RPMI8226 (cell line): Measurements from ENCODE around the gene MVD.
"Not testable (repeated sequence)": the region's sequence is repeated elsewhere in the genome, so short reads cannot be mapped to it uniquely, and the experiment has no call there.

ENCODE experiments used
- DNase-seq: peaks from one replicate; pipeline ENCODE4 v3.0.0-alpha.2; 2015

The MVD gene

GRCh38 chr16:88619859-88620815 lies 42.8 kb downstream of the MVD start:
- no peak for DNase-seq

- DNase-seq: no peak
Observed at GRCh38 chr16:88618956-88619667, 43.8 kb downstream of the MVD start.

- DNase-seq: no peak
Observed at GRCh38 chr16:88618182-88618955, 44.5 kb downstream of the MVD start.

GRCh38 chr16:88617268-88618031 lies 45.4 kb downstream of the MVD start:
- no peak for DNase-seq

GRCh38 chr16:88616736-88617135 lies 46.2 kb downstream of the MVD start:
- no peak for DNase-seq

- no peak for DNase-seq
Observed at GRCh38 chr16:88616320-88616719, 46.6 kb downstream of the MVD start.

- no peak for DNase-seq
Observed at GRCh38 chr16:88614818-88615580, 47.9 kb downstream of the MVD start.

- DNase-seq: no peak
Observed at GRCh38 chr16:88613911-88614817, 48.7 kb downstream of the MVD start.

- no peak for DNase-seq
Observed at GRCh38 chr16:88613293-88613692, 49.6 kb downstream of the MVD start.

- no peak for DNase-seq
Observed at GRCh38 chr16:88610909-88611812, 51.7 kb downstream of the MVD start.

- DNase-seq: no peak
Observed at GRCh38 chr16:88610080-88610479, 52.8 kb downstream of the MVD start.

GRCh38 chr16:88609426-88609825 lies 53.5 kb downstream of the MVD start:
- not testable (repeated sequence) for DNase-seq

GRCh38 chr16:88608076-88608475 lies 54.8 kb downstream of the MVD start:
- peak; percentile 26 for DNase-seq

GRCh38 chr16:88606148-88606757 lies 56.6 kb downstream of the MVD start:
- no peak for DNase-seq

GRCh38 chr16:88605186-88606147 lies 57.4 kb downstream of the MVD start:
- DNase-seq: no peak

- DNase-seq: no peak
Observed at GRCh38 chr16:88602091-88602490, 60.8 kb downstream of the MVD start.
